Motor neuron (in vitro differentiated cells): ENCODE measurements around the gene SH3RF2. TPM values are rescaled to one million over a fixed set of nuclear protein-coding genes. Genes with fewer than 3 reads are reported as not detected.
"Not testable (repeated sequence)": the region's sequence is repeated elsewhere in the genome, so short reads cannot be mapped to it uniquely, and the experiment has no call there.

Experiments
- ATAC-seq, 8 experiments: fragments of 200-7000 bp; cut with Tn5 transposase; replicated peaks in 6 of 8; 2 replicates each; pipeline ENCODE4 v1.8.0; 2021; ENCODE audit warnings: mild to moderate bottlenecking in 8 of 8, moderate library complexity in 8 of 8
- H3K27ac ChIP-seq, 2 donors: fragments of 250-450 bp; sonication (Bioruptor Pico); 2 replicates each; pipeline ENCODE4 v1.9.0; 2021; ENCODE audit warnings: antibody characterized with exemption in 2 of 2, mild to moderate bottlenecking in 2 of 2, moderate library complexity in 1 of 2
- H3K4me1 ChIP-seq, 2 donors: fragments of 250-450 bp; sonication (Bioruptor Pico); replicated peaks in 1 of 2; 2 replicates each; pipeline ENCODE4 v1.6.1; 2021; ENCODE audit warnings: antibody characterized with exemption in 2 of 2, mild to moderate bottlenecking in 2 of 2, moderate library complexity in 1 of 2
- H3K4me3 ChIP-seq, 5 donors: fragments of 250-450 bp; sonication (Bioruptor Pico); 2 replicates each; pipeline ENCODE4 v1.9.0; 2021; ENCODE audit warnings: antibody characterized with exemption in 5 of 5, mild to moderate bottlenecking in 5 of 5, moderate library complexity in 4 of 5
- WGBS, 10 experiments: fragments of 450-650 bp; shearing (Covaris generic); methylation state at CpG; one replicate each; pipeline ENCODE4 v1.0.0; 2022; 5-methylcytosine and 5-hydroxymethylcytosine counted together
- in situ Hi-C, 9 experiments: fragments of 400-800 bp; cut with MboI; loops; one replicate each; pipeline ENCODE4 v1.15.0; 2021; ENCODE audit warnings: low sequenced_read_pairs in 9 of 9, low pct_unique_long_range_greater_than_20kb in 2 of 9; ENCODE audit not compliant: unreplicated experiment in 9 of 9
- total RNA-seq, 8 experiments: library from RNA; unstranded; fragments of 300-600 nt; gene quantifications; 2 replicates each; pipeline versions ENCODE4 v1.2.3 to v1.2.4, GENCODE V29; 2022

The SH3RF2 gene
- total RNA-seq, 8 experiments from 2014 or later: 0.05 to 0.85 (median 0.27) TPM; not detected in 1

DNA sequence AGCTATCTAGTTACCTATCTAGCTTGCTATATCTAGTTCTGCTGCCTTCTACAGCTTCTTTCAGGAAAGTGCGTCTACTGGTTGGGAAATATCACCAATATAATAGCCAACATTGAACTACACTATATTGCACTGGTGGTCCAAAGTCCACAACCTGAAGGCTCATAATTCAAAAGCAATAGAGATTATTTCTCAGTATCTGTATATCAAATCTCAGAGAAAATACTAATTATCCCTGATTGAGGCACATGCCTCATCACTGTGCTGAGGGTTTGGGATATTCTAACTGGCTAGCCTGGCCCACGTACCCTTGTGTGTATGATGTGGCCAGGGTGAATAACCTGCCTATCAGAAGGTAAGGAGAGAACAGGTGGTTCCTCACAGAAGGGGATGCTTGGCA is 53.8 kb downstream of the SH3RF2 start:
- no peak for ATAC-seq
- no peak overlapping the region for H3K4me3 ChIP-seq
- no peak overlapping the region for H3K27ac ChIP-seq
- in situ Hi-C loops: no loop called here
- no peaks in the 10 kb centered on the region for H3K4me1 ChIP-seq
- 17 to 100% (median 76%) methylated on average over 1 to 2 of the region's 2 CpGs; no CpG with 5 or more reads in 2 of the 10 experiments for WGBS, 10 experiments

DNA sequence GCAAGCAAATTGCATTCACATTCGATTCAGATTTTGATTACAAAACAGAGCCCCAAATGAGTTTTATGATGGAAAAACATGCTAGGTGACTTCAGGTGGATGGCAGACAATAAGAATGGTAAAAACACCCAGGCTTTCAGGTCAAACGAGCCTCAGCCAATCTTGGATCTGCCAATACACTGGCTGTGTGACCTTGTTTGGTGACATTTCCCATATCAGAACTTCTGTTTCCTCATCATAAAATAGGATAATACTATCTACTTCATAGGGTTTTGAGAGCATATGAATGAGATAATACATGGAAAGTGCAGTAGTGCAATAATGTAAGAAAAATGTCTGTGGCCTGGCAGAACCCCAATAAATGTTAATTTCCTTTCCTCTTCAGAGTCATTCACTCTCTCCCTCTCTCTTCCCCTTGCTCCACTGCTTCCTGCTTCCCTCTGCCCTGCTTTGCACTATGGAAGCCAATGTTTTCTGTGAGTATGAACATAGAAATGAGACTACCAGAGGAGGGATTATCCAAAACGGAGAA is 54.7 kb downstream of the SH3RF2 start:
- ATAC-seq: no peak
- in situ Hi-C loops: no loop called here
- H3K27ac ChIP-seq: no peak overlapping the region
- WGBS, 10 experiments: 0 to 94% (median 66%) methylated on average over 1 to 3 of the region's 3 CpGs
- no peaks in the 10 kb centered on the region for H3K4me1 ChIP-seq
- H3K4me3 ChIP-seq: no peak overlapping the region

DNA sequence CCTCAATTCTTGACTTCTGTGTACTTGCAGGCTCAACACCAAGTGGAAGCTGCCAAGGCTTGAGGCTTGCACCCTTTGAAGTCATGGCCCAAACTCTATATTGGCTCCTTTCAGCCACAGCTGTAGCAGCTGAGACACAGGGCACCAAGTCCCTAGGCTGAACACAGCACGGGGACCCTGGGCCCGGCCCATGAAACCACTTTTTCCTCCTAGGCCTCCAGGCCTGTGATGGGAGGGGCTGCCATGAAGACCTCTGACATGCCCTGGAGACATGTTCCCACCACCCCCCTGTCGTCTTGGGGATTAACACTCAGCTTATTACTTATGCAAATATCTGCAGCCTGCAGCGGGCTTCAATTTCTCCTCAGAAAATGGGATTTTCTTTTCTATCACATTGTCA is 57.2 kb downstream of the SH3RF2 start:
- 67 to 100% (median 92%) methylated on average over 1 to 3 of the region's 4 CpGs; no CpG with 5 or more reads in 3 of the 10 experiments for WGBS, 10 experiments
- in situ Hi-C loops, H3K4me1 ChIP-seq: not testable (repeated sequence)

DNA sequence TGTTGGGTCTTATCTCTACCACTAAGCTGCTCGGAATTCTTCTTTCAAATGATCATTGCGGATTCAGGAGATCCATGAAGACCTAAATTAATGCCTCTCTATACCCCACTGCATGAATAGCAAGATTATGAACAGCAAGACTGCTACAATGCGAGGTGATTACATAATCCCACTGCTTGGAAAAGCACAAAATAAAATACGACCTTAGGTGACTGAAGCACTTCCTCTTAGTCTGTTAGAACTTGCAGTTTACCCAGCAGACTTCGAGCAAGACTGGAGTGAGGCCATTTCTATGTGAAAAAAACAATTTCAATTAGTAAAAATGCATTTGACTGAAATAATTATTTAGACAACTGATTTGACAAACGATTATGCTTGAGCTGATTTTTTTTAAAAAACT is 59.8 kb downstream of the SH3RF2 start:
- 17 to 89% (median 70%) methylated on average over 3 to 6 of the region's 6 CpGs; no CpG with 5 or more reads in 1 of the 10 experiments for WGBS, 10 experiments
- Histone ChIP-seq H3K27ac (no peak overlapping the region), H3K4me3 (no peak overlapping the region), H3K4me1 (peaks cover 0 to 2% of the 10 kb centered on the region in 2 donors)
- in situ Hi-C loops: no loop called here
- ATAC-seq: no peak

More for the DNA sequence above, 57.2 kb downstream of the SH3RF2 start:
- not testable (repeated sequence) for H3K27ac ChIP-seq, H3K4me3 ChIP-seq, ATAC-seq

DNA sequence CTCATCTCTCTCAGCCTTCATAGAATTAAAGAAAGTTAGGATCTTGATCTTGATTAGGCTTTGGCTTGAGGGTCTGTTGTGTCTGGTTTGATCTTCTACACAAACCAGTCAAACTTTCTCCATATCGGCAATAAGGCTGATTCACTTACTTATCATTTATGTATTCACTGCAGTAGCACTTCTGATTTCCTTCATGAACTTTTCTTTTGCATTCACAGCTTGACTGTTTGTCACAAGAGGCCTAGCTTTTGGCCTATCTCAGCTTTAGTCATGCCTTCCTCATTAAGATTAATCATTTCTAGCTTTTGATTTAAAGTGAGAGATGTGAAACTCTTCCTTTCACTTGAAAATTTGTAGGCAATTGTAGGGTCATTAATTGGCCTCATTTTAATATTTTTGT is 62.8 kb downstream of the SH3RF2 start:
- in situ Hi-C loops: no loop called here
- Histone ChIP-seq H3K4me3 (no peak overlapping the region), H3K4me1 (peaks cover 0 to 2% of the 10 kb centered on the region in 2 donors), H3K27ac (no peak overlapping the region)
- 14 to 100% (median 91%) methylated on average over 1 of the region's 1 CpG; no CpG with 5 or more reads in 1 of the 10 experiments for WGBS, 10 experiments
- no peak for ATAC-seq

DNA sequence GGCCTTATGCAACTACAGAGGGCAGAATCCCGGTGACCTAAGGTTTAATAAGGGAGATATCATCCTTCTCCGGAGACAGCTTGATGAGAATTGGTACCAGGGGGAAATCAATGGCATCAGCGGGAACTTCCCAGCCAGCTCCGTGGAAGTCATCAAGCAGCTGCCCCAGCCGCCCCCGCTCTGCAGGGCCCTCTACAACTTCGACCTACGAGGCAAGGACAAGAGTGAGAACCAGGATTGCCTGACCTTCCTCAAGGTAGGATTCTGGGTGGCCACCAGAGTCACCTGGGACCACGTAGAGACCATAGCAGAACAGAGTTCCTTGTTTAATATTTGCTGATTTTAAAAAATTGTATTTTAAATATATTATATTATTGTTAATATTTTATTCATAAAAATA is 63.7 kb downstream of the SH3RF2 start:
- ATAC-seq: no peak
- in situ Hi-C loops: no loop called here
- Histone ChIP-seq H3K4me3 (no peak overlapping the region), H3K4me1 (peaks cover 0 to 2% of the 10 kb centered on the region in 2 donors), H3K27ac (no peak overlapping the region)
- 70 to 100% (median 90%) methylated on average over 1 to 6 of the region's 9 CpGs; no CpG with 5 or more reads in 2 of the 10 experiments for WGBS, 10 experiments

DNA sequence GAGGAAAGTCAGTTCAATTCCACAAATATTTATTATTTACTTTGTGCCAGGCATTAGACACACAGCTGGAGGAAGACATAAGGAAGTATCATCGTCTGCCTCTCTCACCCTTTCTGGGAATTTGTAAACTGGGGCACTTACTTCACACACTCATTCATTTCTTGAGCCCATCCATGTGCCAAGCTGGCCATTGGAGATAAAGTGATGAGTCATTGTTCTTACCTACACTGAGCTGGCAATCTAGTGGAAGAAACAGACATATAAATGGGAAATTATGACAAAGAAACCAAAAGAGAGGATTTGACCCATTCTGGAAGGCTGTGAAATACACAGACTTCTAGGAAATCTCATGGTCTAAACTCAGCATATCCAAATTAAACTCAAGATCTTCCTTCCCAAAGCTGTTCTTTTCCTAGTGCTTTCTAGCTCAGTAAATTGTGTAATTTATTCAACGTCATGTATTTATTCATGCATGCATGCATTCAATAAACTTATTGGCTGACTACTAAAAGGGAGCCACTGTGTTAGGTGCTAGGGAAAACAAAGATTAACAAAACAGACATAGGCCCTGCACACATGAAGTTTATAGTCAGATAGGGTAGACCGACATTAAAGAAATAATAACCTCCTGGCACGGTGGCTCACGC is 65.3 kb downstream of the SH3RF2 start:
- in situ Hi-C loops: no loop called here
- Histone ChIP-seq H3K4me3 (no peak overlapping the region), H3K27ac (no peak overlapping the region), H3K4me1 (peaks cover 0 to 2% of the 10 kb centered on the region in 2 donors)
- ATAC-seq: peak in 1 of 8 experiments; percentile 49
- WGBS, 10 experiments: 56 to 100% (median 85%) methylated on average over 1 to 5 of the region's 5 CpGs; no CpG with 5 or more reads in 1 of the 10 experiments

DNA sequence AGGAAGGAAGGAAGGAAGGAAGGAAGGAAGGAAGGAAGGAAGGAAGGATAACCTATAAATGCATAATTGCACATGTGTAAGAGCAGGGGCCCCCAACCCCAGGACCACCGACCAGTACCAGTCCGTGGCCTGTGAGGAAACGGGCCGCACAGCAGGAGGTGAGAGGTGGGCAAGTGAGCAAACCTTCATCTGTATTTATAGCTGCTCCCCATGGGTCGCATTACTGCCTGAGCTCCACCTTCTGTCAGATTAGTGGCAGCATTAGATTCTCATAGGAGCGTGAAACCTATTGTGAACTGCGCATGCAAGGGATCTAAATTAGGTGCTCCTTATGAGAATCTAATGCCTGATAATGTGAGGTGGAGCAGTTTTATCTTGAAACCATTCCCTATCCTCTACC is 66.1 kb downstream of the SH3RF2 start:
- in situ Hi-C loops: no loop called here
- no peak overlapping the region for H3K4me3 ChIP-seq
- peaks cover 0 to 2% of the 10 kb centered on the region in 2 donors for H3K4me1 ChIP-seq
- H3K27ac ChIP-seq: no peak overlapping the region
- no peak for ATAC-seq
- WGBS, 10 experiments: 80 to 100% methylated on average over 1 of the region's 7 CpGs; no CpG with 5 or more reads in 8 of the 10 experiments

DNA sequence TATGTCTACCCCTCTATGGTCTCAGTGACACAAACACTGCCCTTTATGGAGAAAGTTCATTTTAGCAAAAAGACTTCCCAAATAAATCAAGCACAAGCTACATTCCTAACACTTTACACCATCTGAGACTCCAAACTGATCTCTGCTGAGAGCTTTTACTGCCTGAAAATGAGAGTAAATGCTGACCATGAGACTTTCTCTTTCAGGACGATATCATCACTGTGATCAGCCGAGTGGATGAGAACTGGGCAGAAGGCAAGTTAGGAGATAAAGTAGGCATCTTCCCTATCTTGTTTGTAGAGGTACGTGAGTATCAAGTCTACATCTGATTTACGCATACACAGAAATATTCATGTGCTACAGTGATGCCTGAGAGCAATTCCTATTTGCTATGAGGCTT is 67.5 kb downstream of the SH3RF2 start:
- peak in 1 of 8 experiments; percentile 17 for ATAC-seq
- Histone ChIP-seq H3K4me3 (no peak overlapping the region), H3K4me1 (peaks cover 2 to 4% of the 10 kb centered on the region in 2 donors), H3K27ac (no peak overlapping the region)
- in situ Hi-C loops: no loop called here
- WGBS, 10 experiments: 15 to 100% (median 89%) methylated on average over 1 to 4 of the region's 4 CpGs; no CpG with 5 or more reads in 2 of the 10 experiments

DNA sequence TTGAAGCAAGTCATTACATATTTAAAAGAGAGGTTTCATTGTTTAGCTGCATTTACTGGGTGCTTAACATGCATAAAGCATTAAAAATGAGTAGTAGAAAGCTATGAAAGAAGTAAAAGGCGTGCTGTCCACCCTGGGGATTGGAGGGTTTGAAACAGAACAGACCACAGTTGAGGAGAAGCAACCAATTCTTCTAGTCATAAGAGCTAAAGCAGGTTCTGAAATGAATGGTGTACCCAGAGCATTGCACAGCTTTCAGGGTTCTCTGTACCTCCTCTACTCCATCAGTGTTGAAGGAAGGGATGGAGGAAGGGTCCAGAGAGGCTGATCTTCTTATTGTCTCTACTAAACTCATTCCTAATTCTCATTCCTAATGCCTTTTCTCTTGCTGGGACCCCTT is 68.9 kb downstream of the SH3RF2 start:
- no peak overlapping the region for H3K27ac ChIP-seq
- ATAC-seq: peak in 1 of 8 experiments; percentile 49
- in situ Hi-C loops: no loop called here
- H3K4me1 ChIP-seq: peaks cover 0 to 4% of the 10 kb centered on the region in 2 donors
- no peak overlapping the region for H3K4me3 ChIP-seq
- WGBS, 10 experiments: 0 to 100% (median 58%) methylated on average over 1 of the region's 1 CpG; no CpG with 5 or more reads in 2 of the 10 experiments

DNA sequence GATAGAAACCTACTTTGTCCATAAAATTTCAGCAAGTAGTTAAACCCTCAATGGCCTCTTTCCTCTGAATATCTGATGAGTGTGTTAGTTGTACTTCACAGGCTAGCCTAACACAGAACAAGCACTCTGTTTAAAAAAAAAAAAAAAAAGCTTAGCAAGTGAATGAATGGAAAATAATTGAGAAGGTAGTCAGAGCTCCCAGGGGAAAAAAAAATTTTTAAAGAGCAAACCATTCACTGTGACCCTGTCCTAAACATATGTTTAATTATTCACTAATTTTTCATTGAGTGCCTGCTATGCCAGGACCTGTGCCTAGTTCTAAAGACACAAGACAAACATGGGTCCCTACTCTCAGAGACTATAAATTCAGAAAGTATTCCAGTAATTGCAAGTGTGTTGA is 69.3 kb downstream of the SH3RF2 start:
- Histone ChIP-seq H3K4me3 (no peak overlapping the region), H3K27ac (no peak overlapping the region), H3K4me1 (peaks cover 0 to 4% of the 10 kb centered on the region in 2 donors)
- in situ Hi-C loops: no loop called here
- ATAC-seq: no peak

DNA sequence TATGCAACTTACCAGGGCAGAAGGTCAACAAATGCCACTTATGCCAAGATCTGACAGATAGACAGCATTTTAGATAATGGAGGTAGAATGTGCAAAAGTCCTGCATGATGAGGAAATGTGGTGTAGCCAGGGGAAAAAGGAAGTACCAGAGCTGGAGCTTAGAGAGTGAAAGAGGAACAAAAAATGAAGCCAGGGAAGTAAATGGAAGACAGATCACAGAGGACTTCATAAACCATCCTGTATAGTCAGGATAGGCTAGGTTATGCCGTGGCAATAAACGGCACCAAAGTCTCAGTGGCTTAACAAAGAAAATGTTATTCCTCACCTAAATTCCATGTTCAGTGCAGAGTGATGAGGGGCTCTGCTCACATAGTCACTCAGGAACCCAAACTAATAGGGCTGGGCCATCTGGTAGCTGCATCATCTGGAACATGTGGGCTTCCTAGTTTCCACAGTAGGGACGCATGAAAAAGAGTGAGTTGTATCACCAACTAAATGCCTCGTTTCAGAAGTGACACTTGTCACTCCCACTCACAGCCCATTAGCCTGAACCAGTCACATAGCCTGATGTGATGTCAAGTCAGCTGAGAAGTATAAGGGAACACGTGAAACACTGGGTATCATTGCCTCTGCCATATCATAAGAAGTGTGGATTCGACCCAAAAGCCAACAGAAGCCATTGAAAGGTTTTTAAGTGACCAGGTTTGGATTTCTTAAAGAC is 70.3 kb downstream of the SH3RF2 start:
- H3K4me1 ChIP-seq: peaks cover 0 to 4% of the 10 kb centered on the region in 2 donors
- H3K27ac ChIP-seq: no peak overlapping the region
- in situ Hi-C loops: no loop called here
- WGBS, 10 experiments: 20 to 100% (median 88%) methylated on average over 1 to 4 of the region's 6 CpGs; no CpG with 5 or more reads in 2 of the 10 experiments
- no peak overlapping the region for H3K4me3 ChIP-seq
- ATAC-seq: no peak

DNA sequence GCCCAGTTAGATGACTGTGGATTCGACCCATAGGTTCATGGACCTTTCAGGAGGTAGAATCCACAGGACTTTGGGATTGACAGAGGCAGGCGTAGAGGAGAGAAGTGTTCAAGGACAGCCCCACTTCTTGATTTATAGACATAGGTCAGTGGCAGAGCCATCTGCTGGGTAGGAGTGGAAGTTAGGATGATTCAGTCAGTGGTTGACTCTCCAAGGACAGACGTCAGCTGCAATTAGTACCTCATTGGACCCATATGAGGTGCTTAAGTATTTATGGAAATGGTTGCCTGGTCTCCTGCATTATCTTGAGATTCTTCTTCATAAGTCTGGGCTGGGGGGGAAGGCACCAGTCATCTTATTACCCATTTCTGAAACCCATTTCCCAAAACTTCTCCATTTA is 70.9 kb downstream of the SH3RF2 start:
- H3K4me3 ChIP-seq: no peak overlapping the region
- 17 to 94% (median 75%) methylated on average over 1 to 3 of the region's 3 CpGs; no CpG with 5 or more reads in 5 of the 10 experiments for WGBS, 10 experiments
- H3K4me1 ChIP-seq: peaks cover 0 to 4% of the 10 kb centered on the region in 2 donors
- H3K27ac ChIP-seq: no peak overlapping the region
- ATAC-seq: peak in 3 of 8 experiments; percentile 26 to 53 (median 33)
- in situ Hi-C loops: no loop called here
